ENCODE results near the gene SERAC1. TPM values are rescaled to one million over a fixed set of nuclear protein-coding genes. Genes with fewer than 3 reads are reported as not detected.
"Not testable (repeated sequence)": the region's sequence is repeated elsewhere in the genome, so short reads cannot be mapped to it uniquely, and the experiment has no call there.

Gene SERAC1
- 14.4 and 19.2 TPM in 2 replicates for total RNA-seq (2014; rRNA removed; shearing (Covaris generic))

GRCh38 chr6:158168040-158168289 is at the start of gene SERAC1:
TSS of gene SERAC1 (minus strand) at chr6:158168262. CDS start at chr6:158158363, 9,899 bp downstream.
- Histone ChIP-seq H3K27me3 (ENCODE audit: control insufficient read depth, insufficient read depth, low read length) (no peaks in the 10 kb centered on the region), H3K4me3 (ENCODE audit: insufficient read depth, low read depth, low read length) (peak within 1 kb of the TSS; percentile 94), H3K36me3 (replicated peaks; ENCODE audit: control insufficient read depth, insufficient read depth, low read length) (no peaks in the 10 kb centered on the region)
- DNase-seq, result no peak

GRCh38 chr6:158213925-158214674 is 46.0 kb upstream of the SERAC1 start:
- DNase-seq, result peak; percentile 78
- Histone ChIP-seq H3K27me3 (ENCODE audit: control insufficient read depth, insufficient read depth, low read length) (no peaks in the 10 kb centered on the region), H3K36me3 (replicated peaks; ENCODE audit: control insufficient read depth, insufficient read depth, low read length) (no peaks in the 10 kb centered on the region), H3K4me3 (ENCODE audit: insufficient read depth, low read depth, low read length) (no peak overlapping the region)

GRCh38 chr6:158211273-158212055 is 43.4 kb upstream of the SERAC1 start:
- no peaks in the 10 kb centered on the region for H3K27me3 ChIP-seq (ENCODE audit: control insufficient read depth, insufficient read depth, low read length)
- H3K36me3 ChIP-seq (replicated peaks; ENCODE audit: control insufficient read depth, insufficient read depth, low read length), result no peaks in the 10 kb centered on the region
- DNase-seq, result no peak
- H3K4me3 ChIP-seq (ENCODE audit: insufficient read depth, low read depth, low read length), result no peak overlapping the region

- H3K27me3 ChIP-seq (ENCODE audit: control insufficient read depth, insufficient read depth, low read length); DNase-seq; H3K4me3 ChIP-seq (ENCODE audit: insufficient read depth, low read depth, low read length); H3K36me3 ChIP-seq (replicated peaks; ENCODE audit: control insufficient read depth, insufficient read depth, low read length): not testable (repeated sequence)
These were observed 41.7 kb upstream of the SERAC1 start for GRCh38 chr6:158209582-158210333.

GRCh38 chr6:158208226-158209030 is 40.4 kb upstream of the SERAC1 start:
- H3K27me3 ChIP-seq (ENCODE audit: control insufficient read depth, insufficient read depth, low read length); H3K4me3 ChIP-seq (ENCODE audit: insufficient read depth, low read depth, low read length); H3K36me3 ChIP-seq (replicated peaks; ENCODE audit: control insufficient read depth, insufficient read depth, low read length); DNase-seq: not testable (repeated sequence)

- Histone ChIP-seq H3K27me3 (ENCODE audit: control insufficient read depth, insufficient read depth, low read length) (no peaks in the 10 kb centered on the region), H3K4me3 (ENCODE audit: insufficient read depth, low read depth, low read length) (no peak overlapping the region), H3K36me3 (replicated peaks; ENCODE audit: control insufficient read depth, insufficient read depth, low read length) (no peaks in the 10 kb centered on the region)
- no peak for DNase-seq
These were observed 39.3 kb upstream of the SERAC1 start for GRCh38 chr6:158207422-158207788.

GRCh38 chr6:158206740-158207421 is 38.8 kb upstream of the SERAC1 start:
- DNase-seq, result no peak
- no peaks in the 10 kb centered on the region for H3K36me3 ChIP-seq (replicated peaks; ENCODE audit: control insufficient read depth, insufficient read depth, low read length)
- H3K27me3 ChIP-seq (ENCODE audit: control insufficient read depth, insufficient read depth, low read length), result no peaks in the 10 kb centered on the region
- no peak overlapping the region for H3K4me3 ChIP-seq (ENCODE audit: insufficient read depth, low read depth, low read length)

GRCh38 chr6:158205169-158205944 is 37.3 kb upstream of the SERAC1 start:
- peak; percentile 74 for DNase-seq
- no peaks in the 10 kb centered on the region for H3K27me3 ChIP-seq (ENCODE audit: control insufficient read depth, insufficient read depth, low read length)
- H3K36me3 ChIP-seq (replicated peaks; ENCODE audit: control insufficient read depth, insufficient read depth, low read length), result no peaks in the 10 kb centered on the region
- no peak overlapping the region for H3K4me3 ChIP-seq (ENCODE audit: insufficient read depth, low read depth, low read length)

- H3K27me3 ChIP-seq (ENCODE audit: control insufficient read depth, insufficient read depth, low read length), result no peaks in the 10 kb centered on the region
- H3K36me3 ChIP-seq (replicated peaks; ENCODE audit: control insufficient read depth, insufficient read depth, low read length), result no peaks in the 10 kb centered on the region
- DNase-seq, result no peak
- H3K4me3 ChIP-seq (ENCODE audit: insufficient read depth, low read depth, low read length), result no peak overlapping the region
These were observed 30.4 kb upstream of the SERAC1 start for GRCh38 chr6:158198461-158198860.

GRCh38 chr6:158194487-158195280 is 26.6 kb upstream of the SERAC1 start:
- H3K27me3 ChIP-seq (ENCODE audit: control insufficient read depth, insufficient read depth, low read length), result no peaks in the 10 kb centered on the region
- H3K4me3 ChIP-seq (ENCODE audit: insufficient read depth, low read depth, low read length), result no peak overlapping the region
- no peaks in the 10 kb centered on the region; the same call in 1 of the 2 replicates for H3K36me3 ChIP-seq (replicated peaks; ENCODE audit: control insufficient read depth, insufficient read depth, low read length)
- no peak for DNase-seq

- DNase-seq, result no peak
- no peak overlapping the region for H3K4me3 ChIP-seq (ENCODE audit: insufficient read depth, low read depth, low read length)
- no peaks in the 10 kb centered on the region; the same call in 1 of the 2 replicates for H3K36me3 ChIP-seq (replicated peaks; ENCODE audit: control insufficient read depth, insufficient read depth, low read length)
- no peaks in the 10 kb centered on the region for H3K27me3 ChIP-seq (ENCODE audit: control insufficient read depth, insufficient read depth, low read length)
These were observed 23.7 kb upstream of the SERAC1 start for GRCh38 chr6:158191761-158192160.

GRCh38 chr6:158191032-158191431 is 23.0 kb upstream of the SERAC1 start:
- no peak overlapping the region for H3K4me3 ChIP-seq (ENCODE audit: insufficient read depth, low read depth, low read length)
- H3K27me3 ChIP-seq (ENCODE audit: control insufficient read depth, insufficient read depth, low read length), result no peaks in the 10 kb centered on the region
- H3K36me3 ChIP-seq (replicated peaks; ENCODE audit: control insufficient read depth, insufficient read depth, low read length), result no peaks in the 10 kb centered on the region; the same call in 1 of the 2 replicates
- DNase-seq, result no peak
